HEK293T (cell line): Measurements from ENCODE around the gene GDF10.

Source experiments
- CTCF ChIA-PET: fragments of 350-600 bp; formaldehyde crosslinking; extraction: SDS; loops from one replicate; lab custom pipeline; 2021; ENCODE audit warnings: antibody characterized with exemption, inconsistent platforms; lab: Yijun Ruan, JAX
- POLR2A ChIA-PET: fragments of 350-600 bp; formaldehyde crosslinking; extraction: SDS; loops from one replicate; lab custom pipeline; 2020; ENCODE audit warnings: antibody characterized with exemption, inconsistent platforms; lab: Yijun Ruan, JAX
- DNase-seq: peaks from one replicate; pipeline ENCODE4 v3.0.0; 2012; ENCODE audit warnings: mixed read lengths; ENCODE audit errors: extremely low spot score
- ARNT ChIP-seq: fragments of 450-650 bp; IDR thresholded peaks from 2 replicates; pipeline ENCODE4 v1.6.1; 2017; ENCODE audit warnings: mild to moderate bottlenecking
- BHLHE40 ChIP-seq: fragments of 450-650 bp; IDR thresholded peaks from 2 replicates; pipeline ENCODE4 v1.6.1; 2016; ENCODE audit warnings: mild to moderate bottlenecking, moderate library complexity, borderline replicate concordance
- CTBP1 ChIP-seq: fragments of 450-650 bp; IDR thresholded peaks from 2 replicates; pipeline ENCODE4 v1.6.1; 2016; ENCODE audit warnings: borderline replicate concordance
- ELF4 ChIP-seq: fragments of 450-650 bp; IDR thresholded peaks from 2 replicates; pipeline ENCODE4 v1.6.1; 2017; ENCODE audit warnings: antibody characterized with exemption
- FOXA1 ChIP-seq: fragments of 450-650 bp; IDR thresholded peaks from 2 replicates; pipeline ENCODE4 v1.6.1; 2016; ENCODE audit warnings: mild to moderate bottlenecking
- FOXK2 ChIP-seq: fragments of 450-650 bp; IDR thresholded peaks from 2 replicates; pipeline ENCODE4 v1.6.1; 2016; ENCODE audit warnings: mild to moderate bottlenecking
- FOXM1 ChIP-seq: fragments of 450-650 bp; IDR thresholded peaks from 2 replicates; pipeline ENCODE4 v1.6.1; 2017; ENCODE audit warnings: mild to moderate bottlenecking, borderline replicate concordance
- HDGF ChIP-seq: fragments of 450-650 bp; IDR thresholded peaks from 2 replicates; pipeline ENCODE4 v1.6.1; 2017; ENCODE audit warnings: antibody characterized with exemption, borderline replicate concordance
- L3MBTL2 ChIP-seq: fragments of 450-650 bp; conservative IDR thresholded peaks from 2 replicates; pipeline ENCODE4 v1.6.1; 2016; ENCODE audit warnings: mild to moderate bottlenecking
- LEF1 ChIP-seq: fragments of 450-650 bp; IDR thresholded peaks from 2 replicates; pipeline ENCODE4 v1.6.1; 2017; ENCODE audit warnings: mild to moderate bottlenecking, borderline replicate concordance
- NFRKB ChIP-seq: fragments of 450-650 bp; IDR thresholded peaks from 2 replicates; pipeline ENCODE4 v1.6.1; 2016; ENCODE audit warnings: mild to moderate bottlenecking, moderate library complexity
- SP1 ChIP-seq: fragments of 450-650 bp; IDR thresholded peaks from 2 replicates; pipeline ENCODE4 v1.6.1; 2017
- SUZ12 ChIP-seq: fragments of 450-650 bp; IDR thresholded peaks from 2 replicates; pipeline ENCODE4 v1.6.1; 2016; ENCODE audit warnings: mild to moderate bottlenecking
- TARDBP ChIP-seq: fragments of 450-650 bp; IDR thresholded peaks from 2 replicates; pipeline ENCODE4 v1.6.1; 2016
- ZNF384 ChIP-seq: fragments of 450-650 bp; IDR thresholded peaks from 2 replicates; pipeline ENCODE4 v1.6.1; 2016
- TF ChIP-seq, protein P1 (sequence below): fragments of 450-650 bp; IDR thresholded peaks from 2 replicates; pipeline ENCODE4 v1.6.1; 2016

The GDF10 gene

DNA sequence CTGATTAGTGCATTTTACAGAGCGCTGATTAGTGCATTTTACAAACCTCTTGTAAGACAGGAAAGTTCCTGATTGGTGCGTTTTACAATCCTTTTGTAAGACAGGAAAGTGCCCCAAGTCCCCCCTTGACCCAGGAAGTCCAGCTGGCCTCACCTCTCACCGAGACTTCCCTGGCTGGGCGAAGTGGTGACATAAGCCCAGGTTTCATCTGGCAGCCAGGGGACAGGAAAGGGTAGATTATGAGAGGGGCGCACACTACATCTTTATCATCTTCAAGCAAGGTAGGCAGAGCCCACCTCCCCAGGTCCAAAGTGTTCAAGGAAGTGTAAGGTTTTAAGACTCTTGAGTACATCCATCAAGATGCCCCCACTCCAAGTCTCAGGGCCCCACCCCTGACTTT, 5.5 kb upstream of the GDF10 start:
- DNase-seq, result no peak
- POLR2A ChIA-PET, result no interaction called here
- CTCF ChIA-PET, result no interaction called here
- no peak for TF ChIP-seq FOXK2
- TF ChIP-seq ELF4, result no peak
- no peak for TF ChIP-seq L3MBTL2
- no peak for TF ChIP-seq TARDBP
- no peak for TF ChIP-seq LEF1
- no peak for TF ChIP-seq SP1

- ChIA-PET POLR2A (no interaction called here), CTCF (no interaction called here)
- no peak for DNase-seq
- TF ChIP-seq ARNT (no peak), SP1 (no peak), FOXA1 (no peak), SUZ12 (no peak), ZNF384 (no peak), L3MBTL2 (no peak), LEF1 (no peak), TARDBP (no peak), ELF4 (no peak), FOXM1 (no peak), BHLHE40 (no peak), HDGF (no peak), FOXK2 (no peak), CTBP1 (no peak), NFRKB (no peak)
- TF ChIP-seq, protein P1, sequence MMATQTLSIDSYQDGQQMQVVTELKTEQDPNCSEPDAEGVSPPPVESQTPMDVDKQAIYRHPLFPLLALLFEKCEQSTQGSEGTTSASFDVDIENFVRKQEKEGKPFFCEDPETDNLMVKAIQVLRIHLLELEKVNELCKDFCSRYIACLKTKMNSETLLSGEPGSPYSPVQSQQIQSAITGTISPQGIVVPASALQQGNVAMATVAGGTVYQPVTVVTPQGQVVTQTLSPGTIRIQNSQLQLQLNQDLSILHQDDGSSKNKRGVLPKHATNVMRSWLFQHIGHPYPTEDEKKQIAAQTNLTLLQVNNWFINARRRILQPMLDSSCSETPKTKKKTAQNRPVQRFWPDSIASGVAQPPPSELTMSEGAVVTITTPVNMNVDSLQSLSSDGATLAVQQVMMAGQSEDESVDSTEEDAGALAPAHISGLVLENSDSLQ, result no peak
Measured at GRCh38 chr10:47295411-47295810, 4.6 kb upstream of the GDF10 start.

- POLR2A ChIA-PET, result no interaction called here
- CTCF ChIA-PET, result interaction anchor here (2.0 kb wide), 1 partner anchor 248 kb away, joined by 5 read pairs; no protein-coding TSS in a partner anchor
- DNase-seq, result no peak
- TF ChIP-seq FOXA1, result no peak
- no peak for TF ChIP-seq FOXM1
- TF ChIP-seq FOXK2, result no peak
- TF ChIP-seq ZNF384, result no peak
- TF ChIP-seq, protein P1, result no peak
- no peak for TF ChIP-seq BHLHE40
- no peak for TF ChIP-seq SP1
- no peak for TF ChIP-seq L3MBTL2
Measured at GRCh38 chr10:47296156-47296894, 3.7 kb upstream of the GDF10 start.

DNA sequence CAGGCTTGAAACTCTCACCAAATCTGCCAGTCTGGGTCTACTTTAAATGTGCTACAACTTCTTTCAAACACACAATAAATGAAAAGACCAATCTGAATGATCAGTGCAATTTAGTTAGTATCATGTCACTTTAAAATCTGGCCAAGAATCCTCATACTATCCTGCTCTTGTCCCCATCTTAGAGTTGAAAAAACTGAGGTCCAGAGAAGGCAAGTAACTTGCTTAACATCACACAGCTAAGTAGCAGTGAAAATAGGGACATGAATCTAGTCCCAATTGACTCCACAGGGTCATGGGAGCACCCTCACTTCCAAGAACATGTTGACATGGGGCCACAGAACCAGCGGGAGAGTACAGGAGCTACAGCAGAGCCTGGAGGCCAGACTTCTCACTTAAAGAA, 3.1 kb upstream of the GDF10 start:
- no peak for TF ChIP-seq L3MBTL2
- TF ChIP-seq FOXK2, result no peak
- TF ChIP-seq NFRKB, result no peak
- no peak for TF ChIP-seq BHLHE40
- TF ChIP-seq TARDBP, result no peak
- no peak for TF ChIP-seq ELF4
- TF ChIP-seq LEF1, result no peak
- TF ChIP-seq ZNF384, result no peak
- TF ChIP-seq SP1, result no peak
- TF ChIP-seq FOXM1, result no peak
- TF ChIP-seq SUZ12, result no peak
- TF ChIP-seq HDGF, result no peak
- TF ChIP-seq, protein P1, result no peak
- CTCF ChIA-PET, result interaction anchor here (2.0 kb wide), 1 partner anchor 249 kb away, joined by 5 read pairs; no protein-coding TSS in a partner anchor
- POLR2A ChIA-PET, result no interaction called here
- no peak for DNase-seq

DNA sequence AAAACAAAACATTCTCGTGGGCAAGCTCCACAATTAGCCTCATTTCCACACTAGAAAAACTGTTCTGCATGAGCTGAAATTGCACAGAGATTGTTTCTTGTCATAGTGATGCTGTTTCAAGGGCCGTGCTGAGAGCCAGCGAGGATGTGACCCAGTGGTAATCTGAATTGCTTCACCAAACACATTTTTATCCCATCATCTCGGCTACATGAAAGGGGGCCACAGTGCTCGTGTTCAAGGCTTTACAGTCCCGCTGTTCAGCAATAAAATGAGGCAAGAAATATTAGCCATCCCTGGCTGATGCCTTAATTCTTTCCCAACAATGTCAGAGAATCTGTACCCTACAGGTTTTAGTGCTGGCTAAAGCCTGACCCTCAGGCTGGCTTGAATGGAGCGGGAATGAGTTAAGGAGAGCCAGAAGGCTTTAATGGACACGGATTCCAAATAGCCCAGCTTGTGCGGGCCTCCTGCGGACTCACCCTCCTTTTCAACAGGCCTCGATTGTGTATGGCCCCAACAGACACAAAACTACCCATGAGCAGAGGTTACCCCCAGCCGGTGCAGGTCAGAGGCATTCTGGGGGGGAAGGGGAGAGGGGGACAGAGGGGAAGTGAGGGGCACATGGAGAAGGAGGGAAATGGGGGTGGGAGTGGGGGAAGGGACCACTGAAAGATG, 2.0 kb upstream of the GDF10 start:
- no peak for TF ChIP-seq L3MBTL2
- no peak for TF ChIP-seq SUZ12
- no peak for TF ChIP-seq LEF1
- no peak for TF ChIP-seq NFRKB
- ChIA-PET POLR2A (no interaction called here), CTCF (interaction anchor here (0.6 to 2.0 kb wide), 3 partner anchors 14 to 290 kb away, joined by 3 to 5 read pairs (median 4); no protein-coding TSS in a partner anchor)
- DNase-seq, result no peak

- no peak for DNase-seq
- ChIA-PET CTCF (interaction anchor here (1.3 kb wide), 1 partner anchor 13 kb away, joined by 3 read pairs; no protein-coding TSS in a partner anchor), POLR2A (no interaction called here)
- TF ChIP-seq FOXA1, result no peak
- no peak for TF ChIP-seq TARDBP
- TF ChIP-seq LEF1, result no peak
- TF ChIP-seq SP1, result no peak
- no peak for TF ChIP-seq CTBP1
- TF ChIP-seq FOXM1, result no peak
- TF ChIP-seq L3MBTL2, result no peak
- TF ChIP-seq NFRKB, result no peak
- TF ChIP-seq ELF4, result no peak
- TF ChIP-seq BHLHE40, result no peak
- TF ChIP-seq ARNT, result no peak
- no peak for TF ChIP-seq SUZ12
- no peak for TF ChIP-seq FOXK2
- no peak for TF ChIP-seq ZNF384
- TF ChIP-seq, protein P1, result no peak
- no peak for TF ChIP-seq HDGF
Measured at GRCh38 chr10:47298715-47299114, 1.3 kb upstream of the GDF10 start.
